ENCODE results near the gene SCTR.

DNA sequence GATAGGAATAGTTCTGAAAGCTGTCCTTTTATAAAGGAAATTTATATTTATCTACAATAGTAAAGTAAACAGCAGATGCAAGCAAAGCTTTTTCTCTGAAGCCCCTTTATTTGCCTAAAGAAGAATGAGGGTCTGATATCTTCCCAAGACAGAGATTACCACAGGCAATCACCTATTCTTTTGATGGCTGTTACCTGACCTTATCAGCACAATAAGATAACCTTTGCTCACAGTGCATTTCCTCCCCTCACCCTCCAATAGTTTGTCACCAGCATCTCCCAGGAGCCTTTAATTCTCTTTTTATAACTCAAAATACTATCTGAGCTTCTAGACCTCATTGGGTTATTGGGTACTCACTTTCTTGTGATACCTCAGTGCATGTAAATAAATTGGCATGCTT lies 13.5 kb upstream of the SCTR start:
- TF ChIP-seq, protein P1, sequence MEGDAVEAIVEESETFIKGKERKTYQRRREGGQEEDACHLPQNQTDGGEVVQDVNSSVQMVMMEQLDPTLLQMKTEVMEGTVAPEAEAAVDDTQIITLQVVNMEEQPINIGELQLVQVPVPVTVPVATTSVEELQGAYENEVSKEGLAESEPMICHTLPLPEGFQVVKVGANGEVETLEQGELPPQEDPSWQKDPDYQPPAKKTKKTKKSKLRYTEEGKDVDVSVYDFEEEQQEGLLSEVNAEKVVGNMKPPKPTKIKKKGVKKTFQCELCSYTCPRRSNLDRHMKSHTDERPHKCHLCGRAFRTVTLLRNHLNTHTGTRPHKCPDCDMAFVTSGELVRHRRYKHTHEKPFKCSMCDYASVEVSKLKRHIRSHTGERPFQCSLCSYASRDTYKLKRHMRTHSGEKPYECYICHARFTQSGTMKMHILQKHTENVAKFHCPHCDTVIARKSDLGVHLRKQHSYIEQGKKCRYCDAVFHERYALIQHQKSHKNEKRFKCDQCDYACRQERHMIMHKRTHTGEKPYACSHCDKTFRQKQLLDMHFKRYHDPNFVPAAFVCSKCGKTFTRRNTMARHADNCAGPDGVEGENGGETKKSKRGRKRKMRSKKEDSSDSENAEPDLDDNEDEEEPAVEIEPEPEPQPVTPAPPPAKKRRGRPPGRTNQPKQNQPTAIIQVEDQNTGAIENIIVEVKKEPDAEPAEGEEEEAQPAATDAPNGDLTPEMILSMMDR (IDR thresholded peaks at IDR 0.05): no peak
- TF ChIP-seq POLR2A (IDR thresholded peaks at IDR 0.05): no peak

All from adrenal gland (tissue), 5 donors.